Measurements from ENCODE around the gene NUTF2.
A peak's percentile ranks its signal among the peaks of the same experiment; 100 is the strongest.

Gene NUTF2

GRCh38 chr16:67865318-67865717 is 18.6 kb downstream of the NUTF2 start:
- peak in 1 of 2 experiments; percentile 0 for DNase-seq

GRCh38 chr16:67868290-67868689 is 21.6 kb downstream of the NUTF2 start:
- no peak for DNase-seq

GRCh38 chr16:67869653-67870052 is 22.9 kb downstream of the NUTF2 start:
- no peak for DNase-seq

GRCh38 chr16:67871256-67871655 is 24.5 kb downstream of the NUTF2 start:
- DNase-seq = no peak

- no peak for DNase-seq
Measured at GRCh38 chr16:67872131-67872630, 25.4 kb downstream of the NUTF2 start.

GRCh38 chr16:67872631-67873434 is 26.1 kb downstream of the NUTF2 start, which contains the start of gene EDC4:
Gene EDC4 (plus strand): TSS chr16:67873052. CDS start chr16:67873262, 210 bp downstream.
- peak in 1 of 2 experiments; percentile 58 for DNase-seq

GRCh38 chr16:67873435-67874370 is 27.0 kb downstream of the NUTF2 start:
- no peak for DNase-seq

- DNase-seq = no peak
Measured at GRCh38 chr16:67874372-67874771, 27.6 kb downstream of the NUTF2 start.

- DNase-seq = no peak
Measured at GRCh38 chr16:67877064-67877463, 30.3 kb downstream of the NUTF2 start.

- no peak for DNase-seq
Measured at GRCh38 chr16:67878232-67878631, 31.5 kb downstream of the NUTF2 start.

GRCh38 chr16:67878846-67879245 is 32.1 kb downstream of the NUTF2 start:
- no peak for DNase-seq

- no peak for DNase-seq
Measured at GRCh38 chr16:67879462-67879861, 32.7 kb downstream of the NUTF2 start.

- no peak for DNase-seq
Measured at GRCh38 chr16:67879936-67880335, 33.2 kb downstream of the NUTF2 start.

- no peak for DNase-seq
Measured at GRCh38 chr16:67880584-67880983, 33.9 kb downstream of the NUTF2 start.

- DNase-seq = no peak
Measured at GRCh38 chr16:67881621-67882161, 35.0 kb downstream of the NUTF2 start.

GRCh38 chr16:67882374-67883145 is 35.8 kb downstream of the NUTF2 start:
- DNase-seq = no peak

GRCh38 chr16:67883146-67883871 is 36.6 kb downstream of the NUTF2 start:
- DNase-seq = no peak

- DNase-seq = peak in 1 of 2 experiments; percentile 5
Measured at GRCh38 chr16:67883872-67884261, 37.1 kb downstream of the NUTF2 start.

GRCh38 chr16:67884684-67885083 is 38.0 kb downstream of the NUTF2 start, which contains the start of gene NRN1L:
Gene NRN1L (plus strand): TSS chr16:67884885. CDS start chr16:67884904, 19 bp downstream.
- DNase-seq = peak; percentile 40 to 81

GRCh38 chr16:67885545-67885944 is 38.8 kb downstream of the NUTF2 start:
- DNase-seq = no peak

- DNase-seq = no peak
Measured at GRCh38 chr16:67885976-67886375, 39.2 kb downstream of the NUTF2 start.

- no peak for DNase-seq
Measured at GRCh38 chr16:67886387-67886786, 39.7 kb downstream of the NUTF2 start.

Measured in NCI-H446 (cell line).